Stimulated activated effector memory CD8-positive, alpha-beta T cell treated with anti-CD3 and anti-CD28 coated beads, Interleukin-12 subunit alpha, Interleukin-12 subunit beta, amount 100 ng/mL, for 72 hours (primary cell): ENCODE data around the gene GNL3.

ENCODE experiments used
- ATAC-seq: fragments of 150-1000 bp; cut with Tn5 transposase; 2 replicates; pipeline ENCODE4 v1.10.0; 2021
- DNase-seq, 2 donors: peaks; one replicate each; pipeline ENCODE4 v3.0.0; 2021 to 2022; ENCODE audit warnings: low spot score in 2 of 2
- H3K27ac Mint-ChIP-seq: one replicate; pipeline ENCODE4 v1.8.0; 2022; ENCODE audit warnings: mild to moderate bottlenecking, mixed read lengths
- H3K36me3 Mint-ChIP-seq: one replicate; pipeline ENCODE4 v1.8.0; 2022; ENCODE audit warnings: mild to moderate bottlenecking, mixed read lengths
- H3K4me1 Mint-ChIP-seq: one replicate; pipeline ENCODE4 v1.8.0; 2022; ENCODE audit warnings: mixed read lengths
- H3K4me3 Mint-ChIP-seq: one replicate; pipeline ENCODE4 v1.8.0; 2022; ENCODE audit warnings: mild to moderate bottlenecking, mixed read lengths
- H3K9me3 Mint-ChIP-seq: one replicate; pipeline ENCODE4 v1.8.0; 2022; ENCODE audit warnings: mixed read lengths

Gene GNL3

DNA sequence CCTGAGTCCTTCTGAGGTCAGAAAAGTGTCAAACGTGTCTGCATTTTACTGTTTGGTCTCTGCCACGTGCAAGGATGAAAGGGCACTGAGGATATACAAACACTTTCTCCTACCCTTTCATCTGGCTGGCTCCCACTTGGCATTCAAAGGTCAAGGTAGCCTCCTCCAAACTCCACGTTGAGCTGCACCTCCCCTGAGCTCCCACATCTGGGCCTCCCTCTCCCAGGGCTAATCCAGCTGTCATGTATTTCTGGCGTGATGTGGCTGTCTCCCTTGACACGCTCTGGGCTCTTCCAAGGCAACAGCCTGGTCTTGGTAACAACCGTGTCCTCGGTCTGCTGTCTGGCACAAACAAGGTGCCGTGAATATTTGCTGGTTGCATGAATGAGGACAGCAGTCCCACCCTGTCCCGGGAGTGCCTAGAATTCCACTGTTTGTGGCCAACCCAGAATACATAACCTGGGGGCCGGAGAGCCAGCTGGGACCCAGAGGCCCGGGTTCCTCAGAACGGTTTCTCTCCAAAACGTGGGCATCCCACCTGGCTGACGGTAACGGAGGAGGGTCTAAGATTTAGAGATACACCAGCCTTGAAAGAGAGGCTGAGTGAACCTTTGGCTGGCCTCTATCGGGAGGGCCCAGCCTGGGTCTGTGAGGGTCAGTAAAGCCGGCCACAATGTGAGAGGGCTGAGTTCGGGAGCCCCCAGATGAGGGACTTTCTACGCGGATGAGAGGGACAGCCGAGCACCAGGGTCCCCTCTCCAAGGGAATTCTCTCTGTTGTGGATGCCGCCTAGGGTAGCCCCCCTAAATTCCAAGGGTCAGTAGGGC, 19.0 kb downstream of the GNL3 start:
- peak; percentile 0 for ATAC-seq
- Mint-ChIP-seq H3K4me3 (peak overlapping the region; percentile 97), H3K9me3 (no peaks in the 10 kb centered on the region), H3K27ac (peak overlapping the region; percentile 96), H3K4me1 (peaks cover 23% of the 10 kb centered on the region), H3K36me3 (peaks cover 36% of the 10 kb centered on the region)
- no peak for DNase-seq

DNA sequence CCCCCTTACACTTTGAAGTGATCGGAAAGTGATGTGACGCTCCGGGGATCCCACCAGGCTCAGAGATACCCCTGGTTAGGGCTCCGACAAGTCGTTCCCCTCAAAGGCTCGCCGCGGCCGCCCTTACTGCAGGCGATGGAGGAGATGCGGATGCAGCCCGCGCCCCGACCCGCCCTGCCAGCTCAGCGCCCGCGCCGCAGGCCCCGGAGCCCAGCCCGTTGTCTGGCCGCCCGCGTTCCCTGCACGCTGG, 19.5 kb downstream of the GNL3 start:
- Mint-ChIP-seq H3K4me1 (peaks cover 23% of the 10 kb centered on the region), H3K9me3 (no peaks in the 10 kb centered on the region), H3K4me3 (peak overlapping the region; percentile 97), H3K36me3 (peaks cover 39% of the 10 kb centered on the region), H3K27ac (peak overlapping the region; percentile 96)
- ATAC-seq: no peak
- DNase-seq: no peak

DNA sequence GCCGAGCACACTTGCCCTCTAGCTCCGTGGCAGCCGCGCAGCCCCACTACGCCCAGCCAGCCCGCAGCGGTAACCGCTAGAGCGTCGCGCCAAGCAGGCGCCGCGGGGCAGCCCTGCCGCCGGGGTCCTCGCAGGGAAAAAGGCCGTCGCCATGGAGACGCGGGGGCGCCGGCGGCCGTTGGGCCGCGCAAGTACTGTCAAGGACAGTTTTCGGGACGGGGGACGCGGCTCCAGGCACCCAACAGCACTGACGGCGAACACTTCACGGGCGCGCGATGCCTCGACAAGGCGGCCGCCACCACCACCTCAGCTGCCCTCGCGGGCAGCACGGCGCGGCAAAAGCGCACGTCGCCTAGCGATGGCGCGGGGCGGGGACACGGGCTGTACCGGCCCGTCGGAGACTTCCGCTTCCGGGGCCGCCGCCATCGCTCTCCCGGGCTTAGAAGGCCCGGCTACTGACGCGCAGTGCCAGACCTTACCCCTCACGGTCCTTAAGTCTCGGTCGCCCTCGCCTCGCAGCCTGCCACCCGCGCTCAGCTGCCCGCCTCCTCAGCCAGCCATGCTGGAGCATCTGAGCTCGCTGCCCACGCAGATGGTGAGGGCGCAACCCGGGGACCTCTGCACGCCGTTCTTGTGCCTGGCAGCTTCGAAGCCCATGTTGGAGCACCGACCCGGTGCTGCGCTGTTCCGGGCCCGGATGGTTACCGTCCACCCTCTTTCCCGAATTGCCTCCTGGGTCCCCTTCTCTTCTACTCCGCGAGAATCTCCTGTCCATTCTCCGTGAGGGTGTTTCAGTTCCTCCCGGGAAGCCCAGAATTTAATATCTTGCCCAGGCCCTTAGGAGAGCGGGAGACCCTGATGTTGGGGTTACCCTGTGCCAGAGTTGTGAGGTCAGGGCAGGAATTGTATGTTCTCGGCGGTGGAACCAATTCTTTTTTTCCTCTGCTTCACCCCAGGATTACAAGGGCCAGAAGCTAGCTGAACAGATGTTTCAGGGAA, 20.2 kb downstream of the GNL3 start, which contains the start of the genes GLT8D1 and SPCS1:
GLT8D1 (minus strand) TSS at position 104 of the 999 bp plus-strand sequence. CDS start 5,331 bp downstream, outside the sequence.
SPCS1 (plus strand) TSS at position 419 of the 999 bp plus-strand sequence; CDS start at position 560, 141 bp downstream.
- H3K4me1 Mint-ChIP-seq: peaks cover 23% of the 10 kb centered on the region
- H3K36me3 Mint-ChIP-seq: peaks cover 45% of the 10 kb centered on the region
- no peaks in the 10 kb centered on the region for H3K9me3 Mint-ChIP-seq

DNA sequence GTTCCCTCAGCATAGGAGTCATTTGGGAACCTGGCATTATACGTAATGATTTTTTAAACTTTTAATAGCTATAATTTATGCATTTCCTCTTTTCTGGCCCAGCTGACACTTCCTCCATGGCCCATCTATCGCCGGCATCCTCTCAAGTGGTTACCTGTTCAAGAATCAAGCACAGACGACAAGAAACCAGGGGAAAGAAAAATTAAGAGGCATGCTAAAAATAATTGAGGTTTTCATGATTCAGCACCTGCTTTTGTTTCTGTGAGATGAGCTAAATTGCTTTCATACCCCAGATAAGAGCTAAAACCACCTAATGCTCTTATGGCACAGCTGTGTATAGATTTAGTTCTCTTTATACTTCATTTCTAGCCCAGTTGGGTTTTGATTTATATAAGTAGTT, 21.8 kb downstream of the GNL3 start:
- Mint-ChIP-seq H3K4me3 (peak overlapping the region; percentile 97), H3K27ac (peak overlapping the region; percentile 96), H3K9me3 (no peaks in the 10 kb centered on the region), H3K36me3 (peaks cover 51% of the 10 kb centered on the region), H3K4me1 (peaks cover 23% of the 10 kb centered on the region)
- DNase-seq (no peak), ATAC-seq (no peak)

More for the DNA sequence above, 20.2 kb downstream of the GNL3 start, which contains the start of the genes GLT8D1 and SPCS1:
- Mint-ChIP-seq H3K4me3 (peak within 1 kb of the TSS; percentile 97), H3K27ac (peak within 1 kb of the TSS; percentile 96)
- ATAC-seq (peak; percentile 95), DNase-seq (peak; percentile 91 to 92)

DNA sequence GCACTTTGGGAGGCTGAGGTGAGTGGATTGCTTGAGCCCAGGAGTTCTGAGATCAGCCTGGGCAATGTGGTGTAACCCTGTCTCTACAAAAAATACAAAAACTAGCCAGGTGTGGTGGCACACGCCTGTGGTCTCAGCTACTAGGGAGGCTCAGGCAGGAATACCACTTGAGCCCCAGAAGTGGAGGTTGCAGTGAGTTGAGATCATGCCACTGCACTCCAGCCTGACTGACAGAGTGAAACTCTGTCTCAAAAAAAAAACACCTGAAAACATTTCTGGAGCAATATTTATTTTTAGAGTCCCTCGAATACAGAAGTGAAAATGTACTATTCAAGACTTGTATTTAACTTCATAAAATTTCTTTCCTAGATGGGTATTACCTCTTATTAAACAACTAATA, 24.7 kb downstream of the GNL3 start:
- ATAC-seq (no peak), DNase-seq (no peak)
- H3K9me3 Mint-ChIP-seq: no peaks in the 10 kb centered on the region
- H3K36me3 Mint-ChIP-seq: peaks cover 52% of the 10 kb centered on the region
- H3K4me3 Mint-ChIP-seq: no peak overlapping the region
- no peak overlapping the region for H3K27ac Mint-ChIP-seq
- H3K4me1 Mint-ChIP-seq: peaks cover 8% of the 10 kb centered on the region

DNA sequence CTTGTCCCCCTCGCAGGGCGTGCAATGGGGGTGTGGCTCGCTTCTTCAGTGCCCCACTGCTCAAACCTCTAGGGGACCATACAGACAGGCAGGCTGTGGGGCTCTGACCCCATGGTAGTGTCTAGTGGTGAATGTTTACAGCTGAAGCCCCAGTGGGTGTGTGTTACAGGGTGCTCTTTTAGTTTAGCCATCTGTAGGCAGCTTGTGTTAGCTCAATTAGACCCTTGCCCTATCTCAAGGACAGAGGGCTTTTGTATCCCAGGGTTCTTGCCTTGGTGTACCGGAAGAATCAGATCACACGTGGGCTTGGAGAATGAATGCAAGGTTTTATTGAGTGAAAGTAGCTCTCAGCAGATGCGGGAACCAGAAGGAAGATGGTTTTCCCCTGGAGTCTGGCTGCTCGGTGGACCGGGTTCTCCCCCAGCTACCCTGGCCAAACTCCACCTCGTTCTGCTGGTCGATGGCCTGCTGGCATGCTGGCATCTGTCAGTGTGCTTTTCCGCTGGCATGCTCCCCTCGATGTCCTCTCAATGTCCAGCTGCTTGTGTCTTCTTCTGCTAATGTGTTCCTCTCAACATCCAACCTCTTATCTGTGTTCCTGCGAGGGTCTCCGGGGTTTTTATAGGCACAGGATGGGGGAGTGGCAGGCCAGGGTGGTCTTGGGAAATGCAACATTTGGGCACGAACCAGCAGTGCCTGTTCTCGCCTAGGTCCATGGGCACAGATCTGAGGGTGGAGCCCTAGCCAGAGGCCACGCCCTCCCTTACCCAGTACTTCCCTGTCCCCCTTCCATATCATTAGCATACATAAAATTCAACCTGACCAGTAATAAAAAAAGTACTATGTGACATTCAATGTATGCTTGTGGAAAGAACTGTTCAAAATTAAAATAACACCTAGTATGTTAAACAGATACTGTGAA, 26.7 kb downstream of the GNL3 start:
- H3K9me3 Mint-ChIP-seq: no peaks in the 10 kb centered on the region
- H3K36me3 Mint-ChIP-seq: peaks cover 47% of the 10 kb centered on the region
- H3K4me1 Mint-ChIP-seq: peaks cover 3% of the 10 kb centered on the region
- ATAC-seq: no peak
- no peak overlapping the region for H3K4me3 Mint-ChIP-seq
- H3K27ac Mint-ChIP-seq: no peak overlapping the region
- DNase-seq: no peak

DNA sequence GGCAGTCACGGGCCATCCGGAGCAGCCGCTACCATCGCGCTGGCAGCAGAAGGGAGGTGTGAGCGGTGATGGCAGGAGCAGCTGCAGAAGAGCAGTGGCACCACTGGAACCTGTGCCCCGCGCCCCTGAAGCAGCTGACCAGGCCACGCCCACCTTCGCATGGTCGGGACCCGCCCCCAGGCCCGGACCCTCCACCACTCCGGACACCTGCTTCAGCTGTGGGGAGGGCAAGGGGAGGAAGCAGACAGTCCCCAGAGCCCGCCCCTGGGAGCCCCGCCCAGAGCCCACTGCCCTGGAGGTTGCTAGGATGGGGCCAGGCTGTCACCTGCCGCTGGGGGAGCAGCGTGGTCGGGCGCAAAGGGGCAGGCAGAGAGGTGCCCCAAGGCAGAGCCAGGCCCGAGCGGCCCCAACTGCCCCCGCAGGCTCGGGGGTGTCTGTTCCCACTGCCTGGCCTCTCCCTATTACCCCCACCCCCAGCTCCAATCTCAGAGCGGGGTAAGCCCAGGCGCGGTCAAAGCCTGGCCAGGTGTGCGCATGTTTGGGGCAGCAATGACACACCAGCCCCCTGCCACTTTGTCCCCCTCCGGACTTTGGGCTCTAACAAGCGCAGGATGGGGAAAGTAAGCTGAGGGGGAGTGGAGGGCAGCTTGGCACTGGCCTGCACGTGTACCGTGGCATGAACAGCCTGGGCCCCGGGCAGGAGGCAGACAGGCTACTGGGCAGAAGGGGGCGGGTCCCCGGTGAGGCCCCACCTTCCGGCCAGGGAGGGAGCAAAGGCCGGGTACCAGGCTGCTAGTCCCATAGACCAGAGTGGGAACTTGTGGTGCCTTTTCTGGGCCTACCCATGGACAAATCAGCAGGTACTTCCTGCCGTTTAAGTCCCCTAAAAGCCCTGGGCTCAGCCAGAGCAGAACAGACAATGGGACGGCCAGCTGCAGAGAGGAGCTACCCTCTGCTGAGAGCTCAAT, 28.8 kb downstream of the GNL3 start:
- Mint-ChIP-seq H3K36me3 (peaks cover 27% of the 10 kb centered on the region), H3K4me1 (no peaks in the 10 kb centered on the region), H3K9me3 (peaks cover 2% of the 10 kb centered on the region), H3K27ac (no peak overlapping the region), H3K4me3 (no peak overlapping the region)
- peak; percentile 24 for ATAC-seq
- no peak for DNase-seq

DNA sequence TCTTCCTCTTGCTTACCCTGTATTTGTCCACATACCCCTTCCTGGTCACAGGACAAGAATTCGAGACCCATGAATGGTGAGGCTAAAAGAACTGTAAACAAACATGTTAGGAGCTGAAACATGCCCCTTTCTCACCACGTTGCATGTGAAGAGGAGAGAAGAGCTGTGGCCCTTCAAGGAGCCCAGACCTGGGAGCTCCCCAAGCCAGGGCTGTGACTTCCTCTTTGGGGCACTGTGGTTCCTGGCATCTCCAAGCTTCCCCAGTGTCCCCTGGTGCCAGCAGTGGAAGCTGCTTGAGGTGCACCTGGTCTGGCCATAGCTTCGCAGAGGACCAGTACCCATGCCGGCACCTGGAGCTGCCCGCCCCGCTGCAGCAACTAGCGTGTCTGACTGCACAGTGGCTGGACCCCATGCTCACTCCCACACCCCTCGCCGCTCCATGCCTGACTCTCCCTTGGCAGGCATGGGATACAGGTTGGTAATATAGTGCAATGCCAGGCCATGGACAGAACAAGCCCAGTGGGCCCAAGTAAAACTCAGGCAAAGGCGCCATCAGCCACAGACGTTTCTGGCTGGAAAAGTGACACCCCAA, 30.0 kb downstream of the GNL3 start:
- Mint-ChIP-seq H3K36me3 (peaks cover 15% of the 10 kb centered on the region), H3K27ac (peak overlapping the region; percentile 69)
- no peak for ATAC-seq

DNA sequence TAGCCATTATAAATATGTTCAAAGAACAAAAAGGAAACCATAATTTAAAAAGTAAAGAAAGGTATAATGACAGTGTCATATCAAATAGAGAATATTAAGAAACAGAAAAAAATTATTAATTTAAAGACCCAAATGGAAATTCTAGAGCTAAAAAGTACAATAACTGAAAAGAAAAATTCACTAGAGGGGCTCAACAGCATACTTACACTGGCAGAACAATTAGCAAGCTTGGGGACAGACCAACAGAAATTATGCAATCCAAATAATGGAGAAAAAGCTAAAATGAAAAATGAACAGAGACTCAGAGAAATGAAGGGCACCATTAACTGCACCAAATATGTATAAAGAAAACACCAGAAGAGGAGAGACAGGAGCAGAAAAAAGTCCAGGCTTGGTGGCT, 33.8 kb downstream of the GNL3 start:
- H3K4me3 Mint-ChIP-seq: no peak overlapping the region
- peaks cover 9% of the 10 kb centered on the region for H3K4me1 Mint-ChIP-seq
- no peak overlapping the region for H3K27ac Mint-ChIP-seq
- ATAC-seq (no peak), DNase-seq (no peak)
- H3K9me3 Mint-ChIP-seq: peaks cover 3% of the 10 kb centered on the region
- H3K36me3 Mint-ChIP-seq: no peaks in the 10 kb centered on the region

More for the DNA sequence above, 30.0 kb downstream of the GNL3 start:
- peaks cover 3% of the 10 kb centered on the region for H3K9me3 Mint-ChIP-seq
- H3K4me3 Mint-ChIP-seq: no peak overlapping the region
- H3K4me1 Mint-ChIP-seq: peaks cover 6% of the 10 kb centered on the region
- no peak for DNase-seq

DNA sequence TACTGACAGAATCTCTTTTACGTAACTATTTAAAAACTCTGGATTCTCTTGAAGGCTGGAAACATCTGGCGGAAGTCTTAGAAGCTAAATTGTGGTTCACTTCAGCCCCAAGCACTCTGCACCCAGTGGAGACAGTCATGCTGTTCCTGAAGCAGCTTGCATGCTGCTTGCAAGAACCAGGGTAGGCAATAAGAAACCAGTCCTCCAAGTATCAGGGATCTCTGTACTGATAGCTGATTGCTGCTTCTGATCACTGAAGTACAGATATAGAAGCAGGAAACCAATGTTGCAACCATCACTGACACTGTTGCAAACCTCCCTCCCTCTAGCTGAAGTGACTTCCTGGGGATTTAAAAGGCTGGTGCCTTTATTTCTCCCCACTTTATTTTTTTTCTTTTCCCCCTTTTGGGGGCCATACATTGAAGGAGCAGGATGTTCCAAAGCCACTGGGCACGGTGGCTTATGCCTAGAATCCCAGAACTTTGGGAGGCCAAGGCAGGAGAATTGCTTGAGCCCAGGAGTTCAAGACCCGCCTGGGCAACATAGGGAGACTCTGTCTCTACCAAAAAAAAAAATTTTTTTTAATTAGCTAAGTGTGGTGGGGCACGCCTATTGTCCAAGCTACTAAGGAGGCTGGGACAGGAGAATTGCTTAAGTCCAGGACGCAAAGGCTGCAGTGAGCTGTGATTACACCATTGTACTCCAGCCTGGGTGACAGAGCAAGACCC, 35.3 kb downstream of the GNL3 start:
- H3K4me1 Mint-ChIP-seq: peaks cover 9% of the 10 kb centered on the region
- H3K4me3 Mint-ChIP-seq: no peak overlapping the region
- no peak for ATAC-seq
- H3K36me3 Mint-ChIP-seq: no peaks in the 10 kb centered on the region
- DNase-seq: no peak
- peaks cover 3% of the 10 kb centered on the region for H3K9me3 Mint-ChIP-seq
- peak overlapping the region; percentile 54 for H3K27ac Mint-ChIP-seq

DNA sequence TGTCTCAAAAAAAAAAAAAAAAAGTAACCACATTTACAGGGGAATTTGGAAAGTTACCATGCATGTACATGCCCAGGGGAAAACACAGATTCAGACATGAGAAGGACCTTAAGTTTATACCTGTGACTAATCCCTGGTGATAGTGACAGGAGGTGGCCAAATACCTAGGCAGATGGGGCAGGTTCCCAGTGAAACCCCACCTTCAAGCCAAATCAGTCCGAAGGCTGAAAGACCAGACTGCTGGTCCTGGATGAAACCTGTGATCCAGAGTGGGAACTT, 35.8 kb downstream of the GNL3 start:
- no peak for DNase-seq
- Mint-ChIP-seq H3K27ac (peak overlapping the region; percentile 18), H3K4me3 (no peak overlapping the region), H3K36me3 (no peaks in the 10 kb centered on the region), H3K9me3 (peaks cover 3% of the 10 kb centered on the region), H3K4me1 (peaks cover 9% of the 10 kb centered on the region)
- ATAC-seq: no peak

DNA sequence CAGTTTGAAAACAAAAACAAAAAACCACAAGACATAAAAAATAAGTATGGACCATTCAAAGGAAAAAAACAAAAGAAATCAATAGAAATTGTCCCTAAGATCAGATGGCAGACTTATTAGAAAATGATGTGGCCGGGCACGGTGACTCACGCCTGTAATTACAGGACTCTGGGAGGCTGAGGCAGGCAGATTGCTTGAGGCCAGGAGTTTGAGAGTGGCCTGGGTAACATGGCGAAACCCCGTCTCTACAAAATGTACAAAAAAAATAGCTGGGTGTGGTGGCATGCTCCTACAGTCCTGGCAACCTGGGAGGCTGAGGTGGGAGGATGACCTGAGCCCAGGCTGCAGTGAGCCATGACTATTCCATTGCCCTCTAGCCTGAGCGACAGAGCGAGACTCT, 36.7 kb downstream of the GNL3 start:
- Mint-ChIP-seq H3K4me1 (peaks cover 9% of the 10 kb centered on the region), H3K36me3 (no peaks in the 10 kb centered on the region), H3K4me3 (no peak overlapping the region), H3K27ac (peak overlapping the region; percentile 18), H3K9me3 (peaks cover 3% of the 10 kb centered on the region)
- ATAC-seq (no peak), DNase-seq (no peak)

DNA sequence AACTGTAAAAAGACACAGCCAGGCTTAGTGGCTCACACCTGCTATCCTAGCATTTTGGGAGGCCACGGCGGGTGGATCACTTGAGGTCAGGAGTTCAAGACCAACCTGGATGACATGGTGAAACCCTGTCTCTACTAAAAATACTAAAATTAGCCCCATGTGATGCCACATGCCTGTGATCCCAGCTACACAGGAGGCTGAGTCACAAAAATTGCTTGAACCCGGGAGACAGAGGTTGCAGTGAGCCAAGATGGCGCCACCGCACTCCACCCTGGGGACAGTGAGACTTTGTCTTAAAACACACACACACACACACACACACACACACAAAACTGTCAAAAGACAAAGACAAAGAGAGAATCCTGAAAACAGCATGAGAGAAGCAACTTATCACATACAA, 38.1 kb downstream of the GNL3 start:
- H3K36me3 Mint-ChIP-seq: no peaks in the 10 kb centered on the region
- no peak overlapping the region for H3K4me3 Mint-ChIP-seq
- DNase-seq (no peak), ATAC-seq (no peak)
- H3K4me1 Mint-ChIP-seq: peaks cover 9% of the 10 kb centered on the region
- peaks cover 4% of the 10 kb centered on the region for H3K9me3 Mint-ChIP-seq
- H3K27ac Mint-ChIP-seq: no peak overlapping the region
